Endothelial cell of umbilical vein (primary cell): ENCODE data around the gene IGSF11. TPM values are rescaled to one million over a fixed set of nuclear protein-coding genes. Genes with fewer than 3 reads are reported as not detected.

ENCODE experiments used
- BruUV-seq: library from RNA; stranded (reverse); fragments of 400-500 nt; replicated peaks from 2 replicates; lab custom pipeline; 2021; lab: Mats Ljungman, UMichigan
- CTCF ChIA-PET: fragments of 300-600, 350-600 bp; sonication (Branson Sonifier 250); formaldehyde crosslinking; loops from one replicate; lab custom pipeline; 2021; ENCODE audit warnings: antibody characterized with exemption, inconsistent platforms; lab: Charles Lee
- POLR2A ChIA-PET: fragments of 300-600, 350-600 bp; sonication (Branson Sonifier 250); formaldehyde crosslinking; loops from one replicate; lab custom pipeline; 2021; ENCODE audit warnings: antibody characterized with exemption, inconsistent platforms; lab: Charles Lee
- DNase-seq: peaks from one replicate; pipeline ENCODE4 v3.0.0-alpha.2; 2011; ENCODE audit warnings: low read depth, low spot score
- FAIRE-seq: peaks from 2 replicates; lab custom pipeline; 2011; peaks lifted over from hg19 to GRCh38; lab: Jason Lieb, UNC
- H2AFZ ChIP-seq: 2 replicates; pipeline ENCODE4 v1.6.0; 2012; ENCODE audit warnings: low read depth, low read length, control low read depth, inconsistent platforms
- H3K27ac ChIP-seq: 2 replicates; pipeline ENCODE4 v1.5.1; 2011; ENCODE audit warnings: low read depth, mild to moderate bottlenecking, control low read depth, low read length, moderate library complexity; ENCODE audit not compliant: insufficient read depth
- H3K27me3 ChIP-seq, 2 experiments: 2 replicates each; pipeline versions ENCODE4 v1.6.0 to v1.6.1; 2011; ENCODE audit warnings: low read length in 2 of 2, mixed read lengths in 1 of 2; ENCODE audit not compliant: control insufficient read depth in 2 of 2, insufficient read depth in 2 of 2
- H3K36me3 ChIP-seq, 2 experiments: 2 replicates in 1 of 2; 3 replicates in 1 of 2; pipeline ENCODE4 v1.5.1; 2011; ENCODE audit warnings: low read length in 2 of 2, mild to moderate bottlenecking in 1 of 2, moderate library complexity in 1 of 2; ENCODE audit not compliant: control insufficient read depth in 2 of 2, insufficient read depth in 2 of 2; ENCODE audit errors: extremely low read depth in 1 of 2
- H3K4me1 ChIP-seq: 3 replicates; pipeline ENCODE4 v1.5.1; 2011; ENCODE audit warnings: mild to moderate bottlenecking, low read length; ENCODE audit not compliant: control insufficient read depth, insufficient read depth; ENCODE audit errors: extremely low read depth
- H3K4me2 ChIP-seq: 2 replicates; pipeline ENCODE4 v1.6.1; 2011; ENCODE audit warnings: low read length, control low read depth, mixed read lengths; ENCODE audit not compliant: insufficient read depth
- H3K4me3 ChIP-seq, 3 experiments: fragments of 200-600 bp in 1 of 3; sonication (generic), shearing (Covaris generic) in 1 of 3; replicated peaks in 1 of 3; 2 replicates each; pipeline ENCODE4 v1.5.1; 2011 to 2016; ENCODE audit warnings: control low read depth in 3 of 3, low read length in 3 of 3, mild to moderate bottlenecking in 2 of 3, inconsistent platforms in 1 of 3, low read depth in 1 of 3, moderate library complexity in 1 of 3; ENCODE audit not compliant: insufficient read depth in 1 of 3
- H3K79me2 ChIP-seq: 2 replicates; pipeline ENCODE4 v1.6.0; 2012; ENCODE audit warnings: low read length, inconsistent platforms; ENCODE audit not compliant: control insufficient read depth, insufficient read depth
- H3K9ac ChIP-seq: replicated peaks from 2 replicates; pipeline ENCODE3; 2011; ENCODE audit warnings: low read length, control low read depth; ENCODE audit not compliant: insufficient read depth; ENCODE audit errors: extremely low read depth
- H3K9me1 ChIP-seq: replicated peaks from 3 replicates; pipeline ENCODE4 v1.6.0; 2011; ENCODE audit warnings: mild to moderate bottlenecking, low read length; ENCODE audit not compliant: control insufficient read depth, insufficient read depth; ENCODE audit errors: extremely low read depth
- H3K9me3 ChIP-seq: replicated peaks from 2 replicates; pipeline ENCODE4 v1.5.1; 2012; ENCODE audit warnings: low read length, inconsistent platforms; ENCODE audit not compliant: control insufficient read depth, insufficient read depth
- H4K20me1 ChIP-seq: replicated peaks from 2 replicates; pipeline ENCODE3; 2011; ENCODE audit warnings: mild to moderate bottlenecking, low read length; ENCODE audit not compliant: control insufficient read depth, insufficient read depth; ENCODE audit errors: extremely low read depth
- EZH2 ChIP-seq: IDR thresholded peaks from 2 replicates; pipeline ENCODE4 v1.6.1; 2012; ENCODE audit warnings: borderline replicate concordance, low read depth, mild to moderate bottlenecking, moderate library complexity, low read length, inconsistent platforms; ENCODE audit not compliant: severe bottlenecking
- FOS ChIP-seq: IDR thresholded peaks from 2 replicates; pipeline ENCODE4 v1.6.1; 2011; ENCODE audit warnings: mild to moderate bottlenecking, low read length, moderate library complexity, borderline replicate concordance; ENCODE audit not compliant: insufficient read depth
- GATA2 ChIP-seq: IDR thresholded peaks from 2 replicates; pipeline ENCODE4 v1.7.0; 2011; ENCODE audit warnings: low read depth, mild to moderate bottlenecking, moderate library complexity, mixed read lengths, low read length; ENCODE audit not compliant: insufficient read length, insufficient read depth
- JUN ChIP-seq: IDR thresholded peaks from 2 replicates; pipeline ENCODE4 v1.6.1; 2011; ENCODE audit warnings: borderline replicate concordance, low read depth; ENCODE audit not compliant: insufficient read length, insufficient read depth
- MYC ChIP-seq: IDR thresholded peaks from one replicate; pipeline ENCODE4 v1.6.1; 2011; ENCODE audit warnings: mild to moderate bottlenecking, low read depth, low read length
- POLR2A ChIP-seq: IDR thresholded peaks from 2 replicates; pipeline ENCODE4 v1.6.1; 2012; ENCODE audit warnings: low read depth, mild to moderate bottlenecking, control low read depth, low read length
- POLR2AphosphoS5 ChIP-seq: IDR thresholded peaks from 2 replicates; pipeline ENCODE4 v1.6.1; 2012; ENCODE audit warnings: low read depth, mild to moderate bottlenecking, control low read depth, low read length, moderate library complexity; ENCODE audit not compliant: insufficient read depth
- dilution Hi-C: fragments of 300-500 bp; cut with MboI; formaldehyde crosslinking; loops from one replicate; pipeline ENCODE4 v1.15.0; 2019; ENCODE audit warnings: low sequenced_read_pairs; ENCODE audit not compliant: extremely low pct_ligation_motif_present
- intact Hi-C: fragments of 100-400 bp; cut with micrococcal nuclease; formaldehyde crosslinking; loops from one replicate; pipeline ENCODE4 v1.10.0; 2022
- polyA plus RNA-seq, 4 experiments: library from polyadenylated mRNA; depleted of rRNA in 3 of 4; stranded (reverse) in 3 of 4; unstranded in 1 of 4; fragments of >200 nt; gene quantifications; 2 replicates each; pipeline versions ENCODE4 v1.2.1 to v1.2.3, GENCODE V29; 2011 to 2012; ENCODE audit warnings: missing spikeins in 1 of 4
- total RNA-seq: library from RNA; stranded (reverse); gene quantifications from 2 replicates; pipeline ENCODE4 v1.2.3, GENCODE V29; 2021
- TF ChIP-seq, protein P1 (sequence below), 2 donors: IDR thresholded peaks; 1 replicate in 1 of 2; 2 replicates in 1 of 2; pipeline ENCODE4 v1.5.1; 2011; ENCODE audit warnings: low read length in 2 of 2, mild to moderate bottlenecking in 2 of 2, moderate library complexity in 2 of 2, control low read depth in 1 of 2, inconsistent platforms in 1 of 2, low read depth in 1 of 2; ENCODE audit not compliant: insufficient read depth in 1 of 2; ENCODE audit errors: extremely low read depth in 1 of 2
- TF ChIP-seq, protein P2 (sequence below): IDR thresholded peaks from 2 replicates; pipeline ENCODE4 v1.6.1; 2011; ENCODE audit not compliant: insufficient read depth, insufficient read length

IGSF11 gene
- total and polyA plus RNA-seq, 2 donors (not counting 3 experiments of a cell fraction or from before 2014, with no cell fraction given) = not detected

DNA sequence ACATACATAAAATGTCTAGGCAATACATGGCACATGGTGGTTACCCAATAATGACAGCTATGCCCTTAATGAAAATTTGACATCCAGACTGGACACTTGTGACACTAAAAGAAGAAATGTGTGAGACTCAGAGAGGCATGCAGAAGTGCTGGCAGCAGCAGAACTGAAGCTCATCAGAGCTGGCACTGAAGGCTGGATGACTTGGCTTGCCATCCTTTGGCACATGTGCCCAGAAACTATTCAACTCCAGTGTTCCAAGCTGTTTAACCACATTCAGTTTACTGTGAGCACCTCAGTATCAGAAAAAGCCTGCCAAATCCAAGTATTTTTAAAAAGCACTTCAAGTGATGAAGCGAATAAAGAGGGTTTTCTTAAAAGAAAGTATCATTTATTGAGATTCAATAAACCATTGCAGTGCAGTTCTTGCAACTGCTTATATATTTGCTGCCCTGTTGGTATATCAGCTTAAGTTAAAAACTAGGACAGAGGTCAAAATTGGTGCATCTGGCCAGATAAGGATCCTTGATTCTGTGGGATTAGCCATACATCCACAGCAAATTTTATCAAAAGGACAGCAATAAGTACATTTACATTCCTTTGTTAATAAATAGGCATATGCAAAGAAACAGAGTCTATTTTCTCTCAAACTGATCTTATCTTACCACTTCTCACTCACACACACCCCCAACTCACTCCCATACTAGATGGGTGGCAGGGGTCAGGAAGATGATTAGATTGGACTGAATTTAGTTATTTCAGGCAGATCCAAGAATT lies 15.8 kb downstream of the IGSF11 start:
- intact Hi-C loops (no loop called here), dilution Hi-C loops (no loop called here)
- Histone ChIP-seq H3K36me3 (no peaks in the 10 kb centered on the region), H4K20me1 (no peaks in the 10 kb centered on the region), H3K79me2 (no peaks in the 10 kb centered on the region), H3K4me2 (no peak overlapping the region), H3K9me3 (no peaks in the 10 kb centered on the region), H3K9me1 (no peaks in the 10 kb centered on the region), H2AFZ (no peak overlapping the region), H3K4me3 (no peak overlapping the region), H3K27me3 (no peaks in the 10 kb centered on the region), H3K9ac (no peak overlapping the region), H3K27ac (no peak overlapping the region), H3K4me1 (no peaks in the 10 kb centered on the region)
- CTCF ChIA-PET = interaction anchor here (1.0 to 2.8 kb wide), 2 partner anchors 16 to 134 kb away, joined by 4 to 10 read pairs; partner anchors contain the start of gene IGSF11
- no TSS peak for BruUV-seq
- DNase-seq (no peak), FAIRE-seq (no peak)
- TF ChIP-seq GATA2 (no peak), JUN (no peak), POLR2AphosphoS5 (no peak), POLR2A (no peak), EZH2 (no peak), FOS (no peak), MYC (no peak)
- TF ChIP-seq, protein P1, sequence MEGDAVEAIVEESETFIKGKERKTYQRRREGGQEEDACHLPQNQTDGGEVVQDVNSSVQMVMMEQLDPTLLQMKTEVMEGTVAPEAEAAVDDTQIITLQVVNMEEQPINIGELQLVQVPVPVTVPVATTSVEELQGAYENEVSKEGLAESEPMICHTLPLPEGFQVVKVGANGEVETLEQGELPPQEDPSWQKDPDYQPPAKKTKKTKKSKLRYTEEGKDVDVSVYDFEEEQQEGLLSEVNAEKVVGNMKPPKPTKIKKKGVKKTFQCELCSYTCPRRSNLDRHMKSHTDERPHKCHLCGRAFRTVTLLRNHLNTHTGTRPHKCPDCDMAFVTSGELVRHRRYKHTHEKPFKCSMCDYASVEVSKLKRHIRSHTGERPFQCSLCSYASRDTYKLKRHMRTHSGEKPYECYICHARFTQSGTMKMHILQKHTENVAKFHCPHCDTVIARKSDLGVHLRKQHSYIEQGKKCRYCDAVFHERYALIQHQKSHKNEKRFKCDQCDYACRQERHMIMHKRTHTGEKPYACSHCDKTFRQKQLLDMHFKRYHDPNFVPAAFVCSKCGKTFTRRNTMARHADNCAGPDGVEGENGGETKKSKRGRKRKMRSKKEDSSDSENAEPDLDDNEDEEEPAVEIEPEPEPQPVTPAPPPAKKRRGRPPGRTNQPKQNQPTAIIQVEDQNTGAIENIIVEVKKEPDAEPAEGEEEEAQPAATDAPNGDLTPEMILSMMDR (IDR thresholded peaks at IDR 0.05; ENCODE audit: extremely low read depth in 1 of 2, insufficient read depth in 1 of 2, low read depth in 1 of 2, low read length in 2 of 2) = no peak
- TF ChIP-seq, protein P2, sequence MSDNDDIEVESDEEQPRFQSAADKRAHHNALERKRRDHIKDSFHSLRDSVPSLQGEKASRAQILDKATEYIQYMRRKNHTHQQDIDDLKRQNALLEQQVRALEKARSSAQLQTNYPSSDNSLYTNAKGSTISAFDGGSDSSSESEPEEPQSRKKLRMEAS = no peak
- POLR2A ChIA-PET = no interaction called here
